ENCODE data around the gene SPECC1.

SPECC1 gene

DNA sequence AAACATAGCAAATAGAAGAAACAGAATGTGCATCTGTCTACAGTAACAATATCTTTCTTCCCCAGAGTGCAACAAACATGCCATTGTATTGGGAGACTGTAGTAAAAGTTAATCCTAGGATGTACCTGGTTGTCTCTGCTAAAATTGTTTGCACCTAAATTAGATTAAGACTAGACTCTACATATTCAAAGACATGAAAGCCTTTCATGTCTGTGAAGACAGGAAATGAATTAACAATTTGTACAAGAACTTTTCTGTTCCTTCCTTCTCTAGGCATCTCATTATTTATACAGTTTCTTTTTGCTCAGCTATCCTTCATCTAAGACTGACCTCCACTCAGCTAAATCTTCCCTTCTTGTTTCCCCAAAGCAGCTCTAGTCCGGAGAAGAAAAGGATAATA is 237.5 kb downstream of the SPECC1 start:
- no peak for DNase-seq (ENCODE audit: low read depth)
- TF ChIP-seq, protein P1, sequence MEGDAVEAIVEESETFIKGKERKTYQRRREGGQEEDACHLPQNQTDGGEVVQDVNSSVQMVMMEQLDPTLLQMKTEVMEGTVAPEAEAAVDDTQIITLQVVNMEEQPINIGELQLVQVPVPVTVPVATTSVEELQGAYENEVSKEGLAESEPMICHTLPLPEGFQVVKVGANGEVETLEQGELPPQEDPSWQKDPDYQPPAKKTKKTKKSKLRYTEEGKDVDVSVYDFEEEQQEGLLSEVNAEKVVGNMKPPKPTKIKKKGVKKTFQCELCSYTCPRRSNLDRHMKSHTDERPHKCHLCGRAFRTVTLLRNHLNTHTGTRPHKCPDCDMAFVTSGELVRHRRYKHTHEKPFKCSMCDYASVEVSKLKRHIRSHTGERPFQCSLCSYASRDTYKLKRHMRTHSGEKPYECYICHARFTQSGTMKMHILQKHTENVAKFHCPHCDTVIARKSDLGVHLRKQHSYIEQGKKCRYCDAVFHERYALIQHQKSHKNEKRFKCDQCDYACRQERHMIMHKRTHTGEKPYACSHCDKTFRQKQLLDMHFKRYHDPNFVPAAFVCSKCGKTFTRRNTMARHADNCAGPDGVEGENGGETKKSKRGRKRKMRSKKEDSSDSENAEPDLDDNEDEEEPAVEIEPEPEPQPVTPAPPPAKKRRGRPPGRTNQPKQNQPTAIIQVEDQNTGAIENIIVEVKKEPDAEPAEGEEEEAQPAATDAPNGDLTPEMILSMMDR (IDR thresholded peaks at IDR 0.05; ENCODE audit: control insufficient read depth, extremely low read depth, insufficient read depth): no peak
- H3K4me3 ChIP-seq (ENCODE audit: low read depth, low read length): no peak overlapping the region

DNA sequence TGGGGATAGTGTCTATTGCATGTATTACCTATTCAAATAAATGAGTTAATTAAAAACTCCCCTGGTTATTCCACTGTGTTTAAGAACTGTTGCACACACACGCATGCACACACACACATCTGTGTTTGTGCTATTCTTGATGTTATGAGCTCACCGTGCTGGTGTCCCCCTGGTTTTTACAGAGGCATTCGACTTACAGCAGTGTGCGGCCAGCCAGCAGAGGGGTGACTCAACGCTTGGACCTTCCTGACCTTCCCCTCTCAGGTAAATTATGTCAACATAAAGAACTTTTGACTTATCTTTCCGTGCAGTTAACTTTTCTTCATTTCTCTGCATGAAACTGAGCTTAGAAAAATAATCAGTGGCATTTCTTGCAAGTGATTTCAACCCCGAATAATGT is 244.2 kb downstream of the SPECC1 start:
- TF ChIP-seq, protein P1 (IDR thresholded peaks at IDR 0.05; ENCODE audit: control insufficient read depth, extremely low read depth, insufficient read depth): no peak
- no peak overlapping the region for H3K4me3 ChIP-seq (ENCODE audit: low read depth, low read length)
- no peak for DNase-seq (ENCODE audit: low read depth)

DNA sequence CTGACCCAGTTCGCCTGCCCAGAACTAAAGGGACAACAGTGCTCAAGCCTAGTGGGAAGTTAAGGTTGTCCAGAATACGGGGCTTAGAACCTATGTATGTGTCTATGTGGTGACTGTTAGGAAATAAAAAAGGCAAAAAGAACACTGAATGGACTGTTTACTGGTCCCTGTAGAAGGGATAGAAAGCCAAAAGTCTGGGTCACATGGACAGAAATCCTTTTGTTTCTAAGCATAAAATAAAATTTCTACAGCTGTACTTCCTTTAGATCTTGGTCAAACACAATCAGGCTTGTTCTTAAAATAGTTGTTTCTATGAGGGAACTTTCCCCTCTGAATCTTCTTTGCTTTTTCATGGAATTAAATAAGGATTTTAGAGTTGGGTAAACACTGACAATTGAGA is 245.4 kb downstream of the SPECC1 start:
- no peak for DNase-seq (ENCODE audit: low read depth)
- no peak overlapping the region for H3K4me3 ChIP-seq (ENCODE audit: low read depth, low read length)
- TF ChIP-seq, protein P1 (IDR thresholded peaks at IDR 0.05; ENCODE audit: control insufficient read depth, extremely low read depth, insufficient read depth): no peak

DNA sequence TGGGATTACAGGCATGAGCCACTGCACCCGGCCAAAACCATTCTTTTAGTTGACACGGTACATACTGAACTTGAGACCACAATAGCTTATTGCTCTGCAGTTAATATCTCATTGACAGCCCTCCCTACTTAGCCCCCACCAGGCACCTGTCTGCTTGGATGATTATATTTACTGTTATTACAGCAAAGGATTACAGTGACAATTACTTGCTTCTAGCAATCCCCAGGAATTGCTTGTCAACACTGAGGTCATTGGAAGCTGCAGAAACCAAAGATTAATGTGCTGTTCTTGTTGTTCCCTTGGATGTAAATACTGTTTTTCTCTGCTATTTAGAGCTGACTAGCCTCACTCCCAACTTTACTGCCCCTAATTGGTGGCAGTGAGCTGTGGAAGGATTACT is 247.0 kb downstream of the SPECC1 start:
- TF ChIP-seq, protein P1 (IDR thresholded peaks at IDR 0.05; ENCODE audit: control insufficient read depth, extremely low read depth, insufficient read depth): no peak
- no peak for DNase-seq (ENCODE audit: low read depth)
- H3K4me3 ChIP-seq (ENCODE audit: low read depth, low read length): no peak overlapping the region

DNA sequence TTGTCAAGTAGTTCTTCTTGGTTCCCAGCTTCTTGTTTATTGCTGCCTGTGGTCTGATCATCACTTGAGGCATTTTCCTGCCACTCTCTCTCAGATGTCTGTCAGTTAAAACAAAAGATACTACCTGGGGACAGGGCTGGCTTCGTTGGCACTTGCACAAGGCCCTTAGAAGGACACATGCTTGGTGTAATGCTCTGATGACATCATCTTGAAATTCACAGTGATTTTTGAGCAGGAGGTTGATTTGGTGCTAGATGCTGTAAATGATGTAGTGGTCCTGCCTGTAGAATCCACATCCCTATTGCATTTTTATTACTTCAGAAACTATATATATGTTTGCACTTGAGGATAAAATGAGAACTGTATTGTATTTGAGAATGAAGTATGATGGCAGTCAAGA is 247.8 kb downstream of the SPECC1 start:
- TF ChIP-seq, protein P1 (IDR thresholded peaks at IDR 0.05; ENCODE audit: control insufficient read depth, extremely low read depth, insufficient read depth): no peak
- DNase-seq (ENCODE audit: low read depth): no peak
- no peak overlapping the region for H3K4me3 ChIP-seq (ENCODE audit: low read depth, low read length)

DNA sequence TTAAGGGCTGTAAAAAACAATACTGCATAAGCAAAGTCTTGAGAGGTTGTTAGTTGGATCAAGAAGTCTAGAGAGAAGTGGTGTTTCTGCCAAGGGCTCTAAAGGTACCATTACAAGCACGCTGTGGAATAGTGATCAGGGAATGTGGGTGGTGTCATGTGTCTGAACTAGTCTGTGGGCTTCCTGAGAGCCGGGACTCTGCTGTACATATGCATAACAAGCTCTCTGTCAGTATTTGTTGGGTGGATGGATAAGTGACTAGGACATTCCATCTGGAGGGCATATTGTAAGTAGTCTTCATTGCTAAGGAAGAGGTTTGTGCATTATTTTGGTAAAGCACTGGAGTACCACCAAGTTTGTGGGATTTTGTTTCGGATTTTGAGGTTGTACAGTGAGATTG is 248.6 kb downstream of the SPECC1 start:
- DNase-seq (ENCODE audit: low read depth): no peak
- TF ChIP-seq, protein P1 (IDR thresholded peaks at IDR 0.05; ENCODE audit: control insufficient read depth, extremely low read depth, insufficient read depth): no peak
- no peak overlapping the region for H3K4me3 ChIP-seq (ENCODE audit: low read depth, low read length)

DNA sequence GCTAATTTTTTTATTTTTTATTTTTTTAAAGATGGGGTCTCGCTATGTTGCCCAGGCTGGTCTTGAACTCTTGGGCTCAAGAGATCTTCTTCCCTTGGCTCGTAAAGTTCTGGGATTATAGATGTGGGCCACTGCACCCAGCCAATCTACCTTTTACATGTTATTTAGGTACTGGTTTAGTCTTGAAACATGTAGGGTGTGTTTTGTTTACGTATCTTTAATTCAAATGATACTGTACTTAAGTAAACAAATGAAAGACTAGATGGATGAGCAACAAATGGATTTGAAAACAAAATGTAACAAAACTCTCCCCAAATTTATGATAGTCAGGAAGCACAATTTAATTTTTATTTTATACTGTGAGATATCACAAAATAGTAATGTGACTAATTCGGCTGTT is 250.5 kb downstream of the SPECC1 start:
- DNase-seq (ENCODE audit: low read depth): no peak
- no peak overlapping the region for H3K4me3 ChIP-seq (ENCODE audit: low read depth, low read length)
- TF ChIP-seq, protein P1 (IDR thresholded peaks at IDR 0.05; ENCODE audit: control insufficient read depth, extremely low read depth, insufficient read depth): no peak
